GM19397 (cell line): ENCODE results near the gene C11orf97.
"Not testable (repeated sequence)": the region's sequence is repeated elsewhere in the genome, so short reads cannot be mapped to it uniquely, and the experiment has no call there.

Source experiments
- ATAC-seq: cut with Tn5 transposase; IDR thresholded peaks from one replicate; pipeline ENCODE4 v1.9.1; 2021; ENCODE audit warnings: mild to moderate bottlenecking, moderate library complexity; ENCODE audit not compliant: unreplicated experiment

C11orf97 gene

DNA sequence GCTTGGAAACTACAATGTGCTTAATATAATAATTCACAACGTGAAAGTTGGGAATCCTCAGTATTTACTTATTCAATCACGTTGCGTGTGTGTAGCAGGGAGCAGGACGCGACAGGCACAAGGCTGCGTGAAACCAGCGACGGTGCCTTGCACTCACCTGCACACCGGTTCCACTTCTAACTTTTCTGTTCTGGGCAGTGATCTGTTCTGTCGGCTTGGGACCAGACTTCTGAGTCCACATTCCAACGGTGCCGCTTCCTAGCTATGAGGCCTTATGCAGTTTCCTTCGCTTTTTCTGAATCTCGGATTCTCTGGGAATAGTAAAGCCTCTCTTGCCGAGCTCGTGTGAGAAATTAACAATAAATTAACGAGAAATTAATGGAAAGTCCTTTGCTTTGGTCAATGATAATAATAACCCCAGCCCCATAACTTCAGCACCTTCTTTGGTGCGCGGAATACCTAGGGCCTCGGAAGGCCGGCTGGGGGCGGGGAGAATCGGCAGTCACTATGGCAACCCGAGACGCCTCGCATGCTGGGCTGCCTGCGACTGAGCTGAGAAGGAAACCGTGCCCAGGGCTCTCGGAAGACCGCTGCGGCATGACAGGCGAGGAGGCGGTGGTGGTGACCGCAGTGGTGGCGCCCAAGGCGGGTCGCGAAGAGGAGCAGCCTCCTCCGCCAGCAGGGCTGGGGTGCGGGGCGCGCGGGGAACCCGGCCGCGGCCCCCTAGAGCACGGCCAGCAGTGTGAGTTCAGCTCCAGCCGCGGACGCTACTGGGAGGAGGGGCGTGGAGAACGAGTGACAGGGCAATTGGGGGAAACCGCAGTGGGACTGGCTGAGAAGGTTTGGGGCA, at the start of gene C11orf97:
TSS of gene C11orf97 (plus strand) at position 530 of the 850 bp plus-strand sequence. CDS start at position 598, 68 bp downstream.
- peak; percentile 92 for ATAC-seq

DNA sequence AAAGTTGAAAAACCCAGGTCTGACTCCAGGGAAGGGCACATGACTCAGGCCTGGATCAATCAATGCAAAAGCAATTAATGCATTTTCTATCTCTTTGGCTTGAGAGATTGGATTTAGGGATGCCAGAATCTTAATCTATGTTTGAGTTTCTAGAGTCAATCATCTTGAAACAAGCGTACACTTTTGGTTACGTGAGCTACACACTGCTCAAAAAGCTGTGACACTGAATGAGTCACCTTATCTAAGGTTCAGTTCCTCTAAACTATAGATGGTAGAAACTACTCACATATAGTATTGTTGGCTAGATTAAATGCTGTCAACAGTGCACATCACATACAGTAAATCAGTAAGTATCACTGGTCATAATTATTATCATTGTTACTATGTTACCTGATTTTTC, 42.8 kb upstream of the C11orf97 start:
- ATAC-seq = peak; percentile 75

GRCh38 chr11:94472916-94473799, 39.1 kb upstream of the C11orf97 start:
- ATAC-seq = peak; percentile 76

DNA sequence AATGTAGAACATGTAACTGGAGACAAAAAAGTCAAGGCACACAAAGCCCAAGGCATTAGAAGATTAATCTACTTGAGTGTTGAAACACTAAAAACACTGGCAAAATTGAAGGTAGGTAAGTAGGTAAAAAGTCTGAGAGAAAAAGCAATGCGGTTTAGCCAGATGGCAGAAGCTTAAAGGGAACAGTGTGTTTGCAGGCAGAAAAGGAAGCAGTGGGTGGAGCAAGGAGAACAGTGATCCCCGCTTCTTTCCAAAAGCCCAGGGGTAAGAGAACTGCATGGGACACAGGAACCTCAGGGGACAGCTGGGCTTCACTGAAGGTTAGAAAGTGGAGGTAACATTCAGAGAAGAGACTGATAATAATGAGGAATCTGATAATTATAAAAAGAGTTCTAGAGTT, 34.6 kb upstream of the C11orf97 start:
- no peak for ATAC-seq

GRCh38 chr11:94481342-94481741, 30.9 kb upstream of the C11orf97 start:
- ATAC-seq = no peak

GRCh38 chr11:94486068-94486467, 26.2 kb upstream of the C11orf97 start:
- ATAC-seq = no peak

DNA sequence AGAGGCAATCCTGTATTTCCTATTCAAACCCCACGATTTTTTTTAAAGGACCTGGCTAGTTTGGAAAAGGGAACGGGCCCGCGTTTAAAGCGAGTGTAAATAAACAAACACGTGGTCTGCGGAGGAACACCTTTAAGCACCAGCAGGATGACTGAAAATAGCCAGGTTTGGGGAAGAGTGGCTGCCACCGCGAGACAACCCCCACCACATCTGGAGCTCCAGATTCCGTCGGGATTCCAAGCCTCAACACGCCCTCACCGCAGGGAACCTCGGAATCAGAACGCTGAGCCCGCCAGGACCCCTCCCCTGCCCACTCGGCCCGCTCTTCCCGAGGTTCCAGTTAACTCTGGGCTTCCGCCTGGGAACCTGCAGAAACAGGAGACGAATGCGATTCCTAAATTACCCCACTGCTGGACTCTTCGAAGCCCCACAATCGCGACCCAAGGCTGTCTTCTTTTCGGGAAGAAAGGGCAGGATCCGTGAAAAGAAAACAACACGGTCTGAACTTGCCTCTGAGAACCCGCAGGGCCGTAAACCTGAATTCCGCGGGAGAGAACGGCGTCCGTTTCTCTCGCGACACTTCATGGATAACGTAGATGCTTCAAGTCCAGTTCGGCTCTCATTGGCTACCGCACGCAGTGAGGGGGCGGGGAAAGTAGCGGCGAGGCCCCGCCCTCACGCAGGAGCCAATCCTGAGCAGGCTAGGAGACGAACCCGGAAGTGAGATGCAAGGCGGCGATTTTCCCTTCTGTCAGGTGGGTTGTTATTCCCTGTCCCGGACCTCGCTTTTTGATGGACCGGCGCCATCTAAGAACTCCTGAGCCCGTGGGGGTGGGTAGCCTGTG, 18.8 kb upstream of the C11orf97 start, which contains the start of the genes ANKRD49 and MRE11:
TSS of gene ANKRD49 (plus strand) at position 704 of the 845 bp plus-strand sequence. CDS start 2,710 bp downstream, outside the sequence.
TSS of gene MRE11 (minus strand) at position 564 of the 845 bp plus-strand sequence. CDS start 1,043 bp downstream, outside the sequence.
- peak; percentile 100 for ATAC-seq

DNA sequence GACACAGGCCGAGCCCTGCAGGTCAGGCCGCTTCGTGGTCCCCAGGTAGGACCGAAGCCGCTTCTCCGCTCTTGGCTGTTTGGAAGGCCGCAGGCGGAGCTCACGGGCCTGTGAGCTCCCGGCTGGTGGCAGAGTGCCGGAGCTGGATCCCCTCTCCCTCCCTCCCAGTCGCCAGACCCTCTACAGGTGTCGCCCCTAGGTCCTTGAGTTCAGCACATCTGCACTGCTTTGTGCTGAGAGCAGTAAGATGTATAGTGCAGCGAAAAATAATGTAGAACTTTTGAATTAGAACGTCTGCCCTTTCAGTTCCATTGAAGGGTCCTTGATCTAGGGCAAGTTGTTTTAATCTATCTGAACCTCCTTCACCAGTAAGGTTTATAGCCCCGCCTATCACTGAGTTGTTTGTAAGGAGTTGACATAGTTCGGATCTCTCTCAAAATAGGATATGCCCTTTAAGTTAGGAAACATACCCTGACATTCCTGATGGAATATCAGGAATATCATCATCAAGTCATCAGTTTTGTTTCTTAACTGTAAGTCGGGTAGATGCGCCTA, 18.1 kb upstream of the C11orf97 start:
- peak; percentile 67 for ATAC-seq

GRCh38 chr11:94500181-94500580, 12.1 kb upstream of the C11orf97 start:
- no peak for ATAC-seq

DNA sequence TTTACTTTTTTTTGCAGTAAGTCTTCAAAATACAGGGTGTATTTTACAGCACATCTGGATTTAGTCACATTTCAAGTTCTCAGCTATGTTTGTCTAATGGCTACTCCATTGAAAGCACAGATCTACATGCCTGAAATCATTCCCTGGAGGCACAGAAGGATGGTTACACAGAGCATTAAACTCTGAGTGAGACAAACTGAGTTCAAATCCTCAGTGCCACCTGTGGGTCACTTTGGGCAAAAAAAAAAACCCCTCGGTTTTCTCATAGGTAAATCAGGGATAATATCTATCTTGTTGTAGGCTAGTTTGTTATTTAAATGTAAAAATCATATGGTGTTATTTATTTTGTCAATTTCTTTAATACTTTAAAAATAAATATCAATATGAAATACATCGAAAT, 10.7 kb upstream of the C11orf97 start:
- ATAC-seq = no peak

- ATAC-seq = no peak
These were observed 7.5 kb upstream of the C11orf97 start for GRCh38 chr11:94504689-94505293.

- not testable (repeated sequence) for ATAC-seq
These were observed 5.7 kb upstream of the C11orf97 start for GRCh38 chr11:94506513-94506912.

- no peak for ATAC-seq
These were observed 4.8 kb upstream of the C11orf97 start for GRCh38 chr11:94507485-94507884.

GRCh38 chr11:94513091-94513490, 830 bp downstream of the C11orf97 start:
- ATAC-seq = no peak

- no peak for ATAC-seq
These were observed 3.1 kb downstream of the C11orf97 start for GRCh38 chr11:94515398-94515797.

GRCh38 chr11:94516725-94517124, 4.5 kb downstream of the C11orf97 start:
- ATAC-seq = no peak

DNA sequence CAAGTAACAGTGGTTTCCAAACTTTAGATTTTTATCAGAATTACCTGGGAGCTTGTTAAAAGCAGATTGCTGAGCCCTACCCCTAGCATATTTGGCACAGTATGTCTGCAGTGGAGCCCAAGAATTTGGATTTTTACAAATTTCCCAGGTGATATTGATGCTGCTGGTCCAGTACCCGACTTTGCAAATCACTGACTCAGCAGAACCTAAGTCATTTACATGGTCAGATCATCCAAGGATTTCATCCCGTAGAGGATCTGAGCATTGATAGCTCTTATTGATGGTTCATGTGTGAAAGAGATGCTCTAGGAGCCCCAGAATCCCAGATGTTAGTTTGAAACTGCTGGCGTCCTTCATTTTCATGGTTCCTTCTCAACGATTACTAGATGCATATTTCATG, 6.0 kb downstream of the C11orf97 start:
- no peak for ATAC-seq

- peak; percentile 54 for ATAC-seq
These were observed 7.3 kb downstream of the C11orf97 start for GRCh38 chr11:94519478-94520084.

- ATAC-seq = peak; percentile 57
These were observed 9.4 kb downstream of the C11orf97 start for GRCh38 chr11:94521684-94522083.
